ENCODE results near the gene MARCKSL1. TPM values are rescaled to one million over a fixed set of nuclear protein-coding genes. Genes with fewer than 3 reads are reported as not detected.

Gene MARCKSL1
- total RNA-seq, 1 experiment from 2014 or later: 457 TPM

DNA sequence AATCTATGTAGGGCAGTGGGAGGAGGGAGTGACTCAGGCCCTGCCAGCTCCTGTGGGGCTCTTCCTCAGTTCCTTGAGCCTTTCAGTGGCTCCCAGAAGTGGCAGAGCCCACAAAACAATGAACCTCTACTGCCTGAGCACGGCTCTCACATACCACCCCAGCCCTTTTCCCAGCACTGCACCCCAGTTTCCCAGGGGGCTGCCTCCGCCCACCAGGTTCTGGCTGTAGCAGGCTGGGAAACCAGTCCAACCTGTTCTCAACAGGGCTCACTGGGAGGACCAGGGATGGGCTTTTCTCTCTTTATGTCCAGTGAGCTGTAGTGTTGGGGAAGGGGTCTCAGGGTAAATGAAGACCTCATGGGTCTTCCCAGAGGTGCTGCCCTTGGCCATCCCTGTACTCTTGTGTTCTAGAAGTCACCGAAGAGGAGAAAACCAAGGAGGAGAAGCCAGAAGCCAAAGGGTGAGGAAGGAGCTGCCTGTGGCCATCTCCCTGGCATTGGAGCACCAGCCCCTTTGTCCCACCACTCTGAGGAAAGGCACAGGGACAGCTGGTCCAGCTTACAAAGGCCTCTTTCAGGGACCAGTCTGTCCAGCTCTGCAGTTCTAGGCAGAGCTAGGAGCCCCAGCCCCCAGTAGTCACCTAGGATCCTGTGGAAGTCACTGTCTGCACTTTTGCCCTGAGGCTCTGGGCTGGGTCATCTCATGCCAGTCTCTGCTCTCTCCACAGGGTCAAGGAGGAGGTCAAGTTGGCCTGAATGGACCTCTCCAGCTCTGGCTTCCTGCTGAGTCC is 3.5 kb downstream of the MARCKSL1 start:
- Histone ChIP-seq H2BK12ac (ENCODE audit: insufficient read length, low read depth, low read length) (no peak overlapping the region), H2BK20ac (ENCODE audit: low read depth, low read length, poor library complexity, severe bottlenecking) (no peak overlapping the region), H3K23ac (ENCODE audit: insufficient read length, low read depth, low read length) (no peak overlapping the region), H3K27me3 (ENCODE audit: insufficient read depth, low read length) (peaks cover 2% of the 10 kb centered on the region; the same call in 1 of the 2 replicates), H3K23me2 (ENCODE audit: insufficient read length, low read depth, low read length, poor library complexity, severe bottlenecking) (peaks cover 11% of the 10 kb centered on the region), H3K14ac (ENCODE audit: insufficient read depth, low read length) (no peak overlapping the region), H3K18ac (ENCODE audit: insufficient read length, low read depth, low read length) (no peak overlapping the region), H2AK5ac (ENCODE audit: insufficient read length, low read length) (no peak overlapping the region), H3K4me1 (ENCODE audit: insufficient read depth, low read length) (peaks cover 3% of the 10 kb centered on the region; the same call in 1 of the 2 replicates), H2BK5ac (ENCODE audit: insufficient read length, low read length) (no peak overlapping the region), H3K9me3 (ENCODE audit: control insufficient read depth, low read depth, low read length) (no peaks in the 10 kb centered on the region), H3K79me1 (ENCODE audit: insufficient read depth, low read depth, low read length, poor library complexity, severe bottlenecking) (no peaks in the 10 kb centered on the region), H3K56ac (ENCODE audit: insufficient read length, low read depth, low read length) (no peak overlapping the region), H3K9ac (ENCODE audit: extremely low read depth, insufficient read length, low read length) (no peak overlapping the region), H3T11ph (ENCODE audit: low read length) (no peak overlapping the region), H3K4ac (ENCODE audit: low read depth, low read length) (no peak overlapping the region), H3K4me2 (ENCODE audit: insufficient read depth, insufficient read length, low read length) (no peak overlapping the region), H4K5ac (ENCODE audit: insufficient read length, low read depth, low read length) (no peak overlapping the region), H4K8ac (replicated peaks; ENCODE audit: insufficient read length, low read depth, low read length) (no peak overlapping the region), H2AFZ (ENCODE audit: low read length) (no peak overlapping the region), H4K91ac (ENCODE audit: insufficient read length, low read depth, low read length) (no peak overlapping the region), H2BK15ac (ENCODE audit: low read depth, low read length) (no peak overlapping the region), H4K20me1 (ENCODE audit: control insufficient read depth, insufficient read depth, insufficient read length) (no peaks in the 10 kb centered on the region), H3K79me2 (ENCODE audit: insufficient read depth, low read length) (peaks cover 6% of the 10 kb centered on the region; the same call in 1 of the 2 replicates), H3K27ac (ENCODE audit: insufficient read length, low read depth, low read length) (no peak overlapping the region), H2BK120ac (ENCODE audit: low read depth, low read length, poor library complexity, severe bottlenecking) (no peak overlapping the region)
- peaks cover 15% of the 10 kb centered on the region for H3K27me3 Mint-ChIP-seq (ENCODE audit: low read depth)
- no CpG with 5 or more reads among the region's 3 CpGs for WGBS (ENCODE audit: extremely low coverage, insufficient read length, low lambda C conversion rate)
- peaks cover 38 to 76% (median 65%) of the 10 kb centered on the region in 3 experiments for H3K36me3 Mint-ChIP-seq (ENCODE audit: insufficient read depth in 1 of 3, low read depth in 3 of 3)
- DNase-seq: no peak
- no peaks in the 10 kb centered on the region; a peak in 1 of 5 replicates for H3K9me3 Mint-ChIP-seq
- H3K4me1 Mint-ChIP-seq: peaks cover 31 to 43% of the 10 kb centered on the region in 2 experiments
- peak overlapping the region; percentile 12 to 57; a peak in 2 of 5 replicates for H3K4me3 Mint-ChIP-seq
- TF ChIP-seq, protein P1, sequence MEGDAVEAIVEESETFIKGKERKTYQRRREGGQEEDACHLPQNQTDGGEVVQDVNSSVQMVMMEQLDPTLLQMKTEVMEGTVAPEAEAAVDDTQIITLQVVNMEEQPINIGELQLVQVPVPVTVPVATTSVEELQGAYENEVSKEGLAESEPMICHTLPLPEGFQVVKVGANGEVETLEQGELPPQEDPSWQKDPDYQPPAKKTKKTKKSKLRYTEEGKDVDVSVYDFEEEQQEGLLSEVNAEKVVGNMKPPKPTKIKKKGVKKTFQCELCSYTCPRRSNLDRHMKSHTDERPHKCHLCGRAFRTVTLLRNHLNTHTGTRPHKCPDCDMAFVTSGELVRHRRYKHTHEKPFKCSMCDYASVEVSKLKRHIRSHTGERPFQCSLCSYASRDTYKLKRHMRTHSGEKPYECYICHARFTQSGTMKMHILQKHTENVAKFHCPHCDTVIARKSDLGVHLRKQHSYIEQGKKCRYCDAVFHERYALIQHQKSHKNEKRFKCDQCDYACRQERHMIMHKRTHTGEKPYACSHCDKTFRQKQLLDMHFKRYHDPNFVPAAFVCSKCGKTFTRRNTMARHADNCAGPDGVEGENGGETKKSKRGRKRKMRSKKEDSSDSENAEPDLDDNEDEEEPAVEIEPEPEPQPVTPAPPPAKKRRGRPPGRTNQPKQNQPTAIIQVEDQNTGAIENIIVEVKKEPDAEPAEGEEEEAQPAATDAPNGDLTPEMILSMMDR (conservative IDR thresholded peaks at IDR 0.05): no peak
- H3K27ac Mint-ChIP-seq: peak overlapping the region; percentile 81 to 93 (median 91); a peak in 5 of 7 replicates

All from H9 (cell line).